DMS79 treated with DMSO at 0.1 percent for 48 hours (cell line): ENCODE results near the gene MAD2L2.
A peak's percentile ranks its signal among the peaks of the same experiment; 100 is the strongest.

Experiments
- DNase-seq: peaks from one replicate; lab custom pipeline; 2025; lab: John Stamatoyannopoulos, UW

The MAD2L2 gene

DNA sequence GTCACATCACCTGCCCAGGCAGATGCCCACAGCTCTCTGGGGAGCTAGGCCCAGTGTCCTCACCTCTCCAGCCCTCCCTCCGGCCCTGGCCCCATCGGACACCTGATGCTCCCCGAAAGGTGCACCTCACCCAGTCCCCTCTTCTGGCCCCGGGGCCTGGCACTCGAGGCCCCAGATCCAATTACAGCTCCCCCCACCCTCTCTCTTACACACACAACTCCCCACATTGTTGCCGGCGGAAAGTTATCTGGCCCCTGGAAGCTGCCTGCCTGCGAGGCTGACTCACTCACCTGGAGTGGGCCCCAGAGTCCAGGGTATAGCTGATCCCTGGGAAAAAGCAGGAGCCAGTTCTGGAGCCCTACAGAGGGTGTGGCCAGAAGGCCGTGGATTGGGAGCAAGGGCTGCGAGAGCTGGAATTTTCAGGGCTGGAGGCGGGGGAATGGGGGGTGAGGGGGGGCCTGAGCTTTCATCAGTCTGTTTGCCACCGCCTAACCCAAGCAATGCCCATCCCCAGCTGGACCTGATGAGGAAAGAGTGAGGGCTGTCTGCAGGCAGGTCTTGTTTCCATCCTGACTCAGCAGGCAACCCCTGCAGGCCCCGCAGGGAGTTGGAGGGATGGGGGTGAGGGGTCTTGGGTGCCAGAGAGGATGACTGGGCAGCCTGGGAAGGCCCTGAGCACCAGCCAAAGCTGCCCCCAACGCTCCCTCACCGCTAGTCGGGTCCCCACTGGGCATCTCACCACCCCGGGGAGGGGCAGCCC is 27.7 kb downstream of the MAD2L2 start:
- DNase-seq, result no peak

DNA sequence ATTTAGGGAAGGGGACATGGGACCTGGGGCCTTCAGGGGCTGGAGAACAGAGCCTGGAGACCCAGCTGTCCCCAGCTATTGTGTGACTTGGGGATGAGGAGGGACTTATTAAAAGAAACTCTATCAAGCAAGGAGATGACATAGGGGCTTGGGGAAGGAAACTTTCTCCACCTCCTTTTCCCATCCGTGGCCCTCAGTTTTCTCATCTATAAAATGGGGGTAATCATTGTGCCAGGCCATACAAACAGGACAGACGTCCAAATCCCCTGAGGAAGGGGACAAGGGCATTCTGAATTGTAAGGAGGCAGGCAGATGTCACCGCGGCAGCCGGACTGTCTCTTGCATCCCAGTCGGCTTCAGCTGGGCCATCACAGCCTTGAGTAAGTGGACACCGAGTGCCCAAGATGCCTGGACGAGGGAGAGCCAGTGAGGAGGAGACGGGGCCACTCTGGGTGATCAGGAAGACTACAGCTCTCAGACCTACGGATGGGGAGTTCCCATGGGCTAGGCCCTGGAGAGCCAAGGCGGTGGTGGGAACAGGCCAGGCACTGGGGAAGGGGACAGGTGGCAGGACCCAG is 28.7 kb downstream of the MAD2L2 start:
- no peak for DNase-seq

DNA sequence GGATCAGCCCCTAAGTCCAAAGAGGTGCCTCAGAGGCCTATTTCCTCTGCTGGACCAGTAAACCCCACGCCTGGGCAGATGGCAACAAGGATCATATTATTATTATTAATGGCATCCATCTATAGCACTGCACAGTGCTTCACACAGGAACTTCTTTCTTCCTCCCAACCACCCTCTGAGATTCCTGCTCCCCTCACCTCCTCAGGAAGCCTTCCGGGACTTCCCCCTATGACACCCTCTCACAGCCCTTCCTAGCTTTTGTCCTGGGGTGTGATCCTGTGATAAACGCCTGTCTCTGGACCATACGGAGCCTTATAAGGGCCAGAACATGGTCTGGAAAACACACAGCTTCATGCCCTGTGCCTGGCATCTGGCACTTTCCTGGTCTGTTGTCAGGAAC is 29.9 kb downstream of the MAD2L2 start:
- no peak for DNase-seq

DNA sequence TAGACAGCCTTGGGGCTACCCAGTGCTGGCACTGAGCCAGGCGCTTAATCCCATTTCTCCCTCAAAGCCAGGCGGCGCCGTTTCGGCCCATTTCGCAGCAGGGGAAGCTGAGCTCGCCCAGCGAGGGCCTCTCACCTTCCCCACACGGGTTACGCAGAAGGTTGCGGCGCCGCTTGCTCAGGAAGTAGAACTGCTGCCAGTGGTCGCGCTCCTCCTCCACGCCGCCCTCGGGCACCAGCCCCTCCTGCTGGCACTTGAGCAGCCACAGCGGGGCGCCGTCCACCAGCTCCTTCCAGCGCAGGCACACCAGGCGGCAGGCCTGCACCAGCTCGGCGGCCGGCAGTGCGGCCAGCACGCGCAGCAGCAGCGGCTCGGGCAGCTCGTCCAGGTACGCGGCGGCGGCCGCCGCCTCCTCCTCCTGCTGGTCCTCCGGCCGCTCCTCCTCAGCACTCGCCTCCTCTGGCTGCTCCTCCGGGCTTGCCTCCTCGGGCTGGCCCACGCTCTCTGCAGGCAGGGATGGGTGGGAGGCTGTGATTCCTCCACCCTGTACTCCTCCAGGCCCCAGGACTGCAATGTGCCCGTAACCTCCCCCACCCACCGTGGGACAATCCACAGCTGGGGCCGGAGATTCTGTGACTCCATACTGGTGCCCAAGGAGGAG is 30.5 kb downstream of the MAD2L2 start:
- no peak for DNase-seq

DNA sequence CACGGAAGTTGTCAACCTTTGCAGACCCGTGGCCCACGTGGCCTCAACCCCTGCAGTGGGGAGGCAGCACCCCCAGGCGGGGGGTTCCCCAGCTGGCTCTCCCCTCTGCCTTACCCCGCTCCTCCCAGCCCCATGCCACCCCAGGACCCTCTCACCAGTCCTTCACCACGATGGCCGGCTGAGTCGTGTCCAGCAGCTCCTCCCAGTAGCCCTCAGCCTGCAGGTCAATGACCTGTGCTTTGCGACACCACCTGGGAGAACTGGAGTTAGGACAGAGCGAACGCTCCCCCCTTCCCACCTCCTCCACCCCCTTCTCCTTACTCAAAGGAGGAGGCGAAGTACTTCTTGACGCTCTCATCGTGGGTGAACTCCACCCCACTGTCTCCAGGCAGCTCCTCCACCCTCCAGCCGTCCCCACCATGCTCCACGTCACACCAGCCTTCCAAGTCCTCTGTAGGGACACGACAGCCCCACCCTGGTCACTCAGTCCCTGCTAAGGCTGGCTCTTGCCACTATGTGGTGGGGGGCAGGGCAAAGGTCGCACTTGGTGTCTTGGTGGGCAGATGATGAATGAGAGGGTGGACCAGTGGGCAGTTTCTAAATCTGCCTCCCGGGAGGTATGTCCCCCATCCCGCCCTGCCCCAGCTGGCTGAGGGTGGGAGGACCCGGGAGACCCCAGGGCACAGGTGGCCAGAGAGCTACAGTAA is 31.2 kb downstream of the MAD2L2 start:
- no peak for DNase-seq

DNA sequence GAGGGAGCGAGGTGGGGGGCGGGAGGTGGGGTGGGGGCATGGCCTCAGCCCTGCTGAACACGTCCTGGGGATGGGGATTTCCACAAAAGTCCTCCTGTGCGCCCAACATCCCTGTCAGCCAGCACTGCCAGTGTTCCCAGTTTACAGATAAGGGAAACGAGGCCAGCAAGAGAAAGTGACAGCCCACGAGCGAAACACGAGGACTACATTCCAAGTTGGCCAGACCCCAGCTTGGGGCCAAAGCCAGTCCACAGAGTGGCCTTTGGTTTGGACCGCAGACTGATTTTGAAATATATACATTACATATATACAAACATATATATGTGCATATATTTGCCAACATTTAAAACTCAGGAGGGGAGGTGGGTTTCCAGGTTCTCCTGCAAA is 31.7 kb downstream of the MAD2L2 start:
- no peak for DNase-seq

DNA sequence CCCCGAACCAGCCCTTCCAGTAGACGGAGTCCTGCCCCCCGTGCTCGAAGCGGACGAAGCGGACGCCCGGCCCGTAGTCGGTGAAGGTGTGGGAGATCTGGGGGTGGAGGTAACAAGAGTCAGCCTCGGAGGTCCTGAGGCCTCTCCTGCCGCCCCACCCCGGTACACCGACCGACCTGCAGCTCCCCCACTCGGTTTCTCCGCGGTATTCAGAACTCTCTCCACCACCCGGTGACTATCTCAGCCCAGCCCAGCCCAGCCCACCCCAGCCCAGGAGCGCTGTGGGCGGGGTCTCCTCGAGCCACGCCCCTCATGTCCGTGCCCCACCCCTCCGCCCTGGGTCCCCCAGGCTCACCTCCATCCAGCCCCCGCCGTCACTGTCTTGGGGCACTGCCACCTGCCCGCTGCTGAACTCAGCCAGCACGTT is 32.2 kb downstream of the MAD2L2 start:
- DNase-seq, result no peak

DNA sequence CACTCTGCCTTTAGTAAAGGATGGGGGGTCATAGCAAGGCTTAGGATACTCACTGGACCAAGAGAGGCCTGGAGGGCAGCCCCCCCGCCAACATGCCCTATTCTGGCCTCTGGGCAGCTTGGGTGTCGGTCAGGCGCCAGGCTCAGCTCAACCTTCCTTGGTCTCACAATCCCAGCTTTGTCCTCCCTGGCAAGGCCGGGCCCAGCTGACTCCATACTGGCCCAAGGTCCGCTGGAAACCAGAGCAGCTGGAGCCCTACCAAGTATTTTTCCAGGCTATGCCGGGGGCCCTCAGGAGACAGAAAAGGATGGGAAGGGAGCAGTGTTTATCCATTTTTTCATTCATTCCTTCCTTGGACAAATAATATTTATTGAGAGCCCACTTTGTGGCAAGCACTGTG is 32.9 kb downstream of the MAD2L2 start:
- DNase-seq, result no peak

DNA sequence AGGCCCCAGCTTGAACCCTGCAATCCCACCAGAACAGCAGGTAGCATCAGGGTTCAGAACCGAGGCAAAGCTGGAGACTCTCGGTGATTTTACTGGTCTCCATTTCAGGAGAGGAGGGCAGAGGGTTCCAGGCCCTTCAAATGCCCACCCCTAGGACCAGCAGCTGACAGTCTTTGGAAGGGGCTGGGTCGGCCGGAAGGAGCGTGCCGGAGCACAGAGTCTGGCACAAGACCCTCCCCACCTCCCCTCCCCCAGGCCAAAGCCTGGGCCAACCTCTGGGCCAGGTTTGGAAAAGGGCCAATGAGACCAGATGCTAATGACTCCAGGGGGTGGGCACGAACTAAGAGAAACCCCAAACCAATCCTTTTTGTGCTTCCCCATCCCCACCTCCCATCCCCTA is 33.6 kb downstream of the MAD2L2 start:
- DNase-seq, result no peak

DNA sequence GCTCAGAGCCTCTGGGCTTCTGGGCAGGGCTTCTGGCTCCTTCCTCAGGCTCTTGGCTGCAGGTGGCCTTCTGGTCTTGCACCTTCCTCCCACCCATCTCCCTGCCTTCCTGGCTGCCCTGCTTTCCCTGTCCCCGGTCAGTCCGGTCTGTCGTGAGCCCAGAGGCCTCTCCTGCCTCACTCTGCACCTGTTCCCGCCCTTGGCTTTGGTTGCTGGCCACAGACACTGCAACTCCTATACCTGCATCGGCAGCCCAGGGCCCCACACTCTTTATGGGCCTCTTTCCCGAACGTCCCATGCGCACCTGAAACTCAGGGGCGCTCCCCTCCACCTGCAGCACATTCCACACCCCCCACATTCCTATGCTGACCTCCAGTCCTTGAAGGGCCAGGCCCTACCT is 34.6 kb downstream of the MAD2L2 start:
- DNase-seq, result no peak

DNA sequence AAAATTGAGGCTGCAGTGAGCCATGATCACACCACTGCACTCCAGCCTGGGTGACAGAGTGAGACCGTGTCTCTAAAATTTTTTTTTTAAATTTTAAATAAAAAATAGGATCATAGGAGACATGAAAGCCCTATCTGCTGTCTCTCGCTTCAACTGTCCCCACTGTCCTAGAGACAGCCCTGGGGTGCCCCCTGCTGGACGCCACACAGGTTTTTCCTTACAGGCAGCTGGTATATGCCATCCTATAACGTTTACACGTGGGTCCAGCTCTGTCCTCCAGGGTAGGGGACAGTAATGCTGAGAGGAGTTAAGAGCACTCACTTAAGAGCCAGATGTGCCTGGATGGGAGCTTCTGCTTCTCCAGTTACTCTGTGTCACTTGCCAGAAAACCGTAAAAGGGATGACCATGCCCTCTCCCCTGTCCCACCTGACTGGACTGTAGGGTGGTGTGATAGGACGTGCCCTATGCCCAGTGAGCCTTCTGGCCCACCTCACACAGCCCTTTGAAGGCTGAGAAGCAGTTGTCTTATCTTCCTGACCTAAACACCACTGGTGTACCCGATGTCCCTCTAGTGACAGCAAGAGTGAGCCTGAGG is 35.2 kb downstream of the MAD2L2 start:
- DNase-seq, result peak; percentile 74

DNA sequence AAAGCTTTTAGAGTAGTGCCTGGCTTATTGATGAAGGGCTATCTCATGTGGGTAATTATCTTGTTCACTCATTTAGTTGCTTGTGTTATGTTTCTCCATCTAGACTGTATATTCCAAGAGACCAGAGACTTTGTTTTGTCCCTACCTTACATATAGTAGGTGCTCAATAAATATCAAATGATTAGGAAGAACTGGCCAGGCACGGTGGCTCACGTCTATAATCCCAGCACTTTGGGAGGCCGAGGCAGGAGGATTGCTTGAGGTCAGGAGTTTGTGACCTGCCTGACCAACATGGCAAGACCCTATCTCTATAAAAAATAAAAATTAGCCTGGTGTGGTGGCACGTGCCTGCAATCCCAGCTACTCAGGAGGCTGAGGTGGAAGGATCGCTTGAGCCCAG is 35.7 kb downstream of the MAD2L2 start:
- DNase-seq, result no peak

DNA sequence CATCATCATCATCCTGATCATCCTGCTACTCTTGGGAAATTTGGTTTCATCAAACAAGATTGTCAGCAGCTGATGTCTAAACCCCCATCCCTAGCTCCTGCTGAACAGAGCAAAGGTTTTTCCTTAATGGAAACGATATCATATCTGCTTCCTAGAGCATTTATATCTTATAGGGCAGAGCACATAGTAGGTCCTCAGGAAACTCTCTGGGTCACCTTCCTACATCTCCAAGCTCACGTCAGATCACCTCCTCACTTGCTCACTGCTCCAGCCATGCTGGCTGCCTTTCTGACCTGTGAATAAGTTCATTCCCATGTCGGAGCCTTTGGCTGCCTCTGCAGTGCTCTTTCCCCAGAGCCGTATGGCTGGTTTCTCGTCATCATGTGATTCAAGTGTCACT is 37.2 kb downstream of the MAD2L2 start:
- DNase-seq, result no peak

DNA sequence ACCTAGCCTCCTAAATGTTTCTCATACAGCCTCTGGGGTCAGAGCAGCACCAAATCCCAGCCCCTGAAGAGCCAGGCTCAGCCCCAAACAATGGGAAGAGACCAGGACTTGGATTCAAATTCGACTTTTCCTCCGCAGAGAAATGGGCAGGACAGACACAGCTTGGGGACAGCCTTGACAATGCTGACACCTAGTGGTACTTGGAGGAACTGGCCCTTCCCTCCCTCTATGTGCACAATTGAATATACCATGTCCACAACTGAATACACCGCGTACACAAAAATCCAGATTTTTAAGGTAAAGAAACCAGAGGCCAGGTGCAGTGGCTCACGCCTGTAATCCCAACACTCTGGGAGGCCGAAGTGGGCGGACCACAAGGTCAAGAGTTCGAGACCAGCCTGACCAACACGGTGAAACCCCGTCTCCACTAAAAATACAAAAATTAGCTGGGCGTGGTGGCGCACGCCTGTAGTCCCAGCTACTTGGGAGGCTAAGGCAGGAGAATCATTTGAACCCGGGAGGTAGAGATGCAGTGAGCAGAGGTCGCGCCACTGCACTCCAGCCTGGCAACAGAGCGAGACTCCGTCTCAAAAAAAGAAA is 38.4 kb downstream of the MAD2L2 start:
- DNase-seq, result peak; percentile 68

DNA sequence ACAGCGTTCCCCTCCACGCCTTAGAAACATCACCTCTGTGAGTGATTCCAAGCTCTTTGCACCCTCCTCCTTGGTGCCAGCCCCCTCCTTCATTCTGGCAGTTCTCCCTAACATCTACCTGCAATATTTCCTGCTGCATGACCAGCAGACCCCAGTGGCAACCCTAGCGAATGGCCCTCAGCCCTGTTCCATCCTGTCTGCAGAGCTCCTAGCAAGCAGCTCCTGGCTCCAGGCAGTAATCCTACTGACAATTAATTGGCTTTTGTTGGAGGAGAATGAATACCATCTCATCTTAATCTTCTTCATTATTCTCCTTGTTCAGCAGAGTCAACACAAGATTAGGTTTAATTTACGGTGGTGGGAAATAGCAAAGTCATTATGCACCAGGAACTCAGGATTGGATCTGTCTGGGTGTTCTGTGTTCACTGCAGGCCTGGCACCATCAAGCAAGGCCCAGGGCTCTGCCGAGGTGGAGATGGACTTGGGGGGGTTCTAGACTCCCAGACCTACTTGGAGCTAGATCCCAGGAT is 39.1 kb downstream of the MAD2L2 start:
- no peak for DNase-seq

DNA sequence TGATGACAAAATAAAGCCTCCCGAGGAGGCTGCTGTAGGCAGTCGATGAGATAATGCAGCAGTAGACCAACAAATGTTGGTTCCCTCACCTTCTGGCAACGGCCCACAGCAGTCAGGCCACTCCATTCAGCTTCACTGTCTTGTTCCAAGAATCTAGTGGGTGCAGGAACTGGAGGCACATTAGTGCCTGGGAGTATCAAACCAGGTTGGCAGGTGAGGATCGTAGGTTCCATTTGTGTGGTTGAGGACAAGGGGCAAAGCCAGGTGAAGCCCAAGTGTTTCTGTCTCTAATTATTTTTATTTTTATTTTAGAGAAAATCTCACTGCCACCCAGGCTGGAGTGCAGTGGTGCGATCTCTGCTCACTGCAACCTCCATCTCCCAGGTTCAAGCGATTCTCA is 40.0 kb downstream of the MAD2L2 start:
- no peak for DNase-seq

DNA sequence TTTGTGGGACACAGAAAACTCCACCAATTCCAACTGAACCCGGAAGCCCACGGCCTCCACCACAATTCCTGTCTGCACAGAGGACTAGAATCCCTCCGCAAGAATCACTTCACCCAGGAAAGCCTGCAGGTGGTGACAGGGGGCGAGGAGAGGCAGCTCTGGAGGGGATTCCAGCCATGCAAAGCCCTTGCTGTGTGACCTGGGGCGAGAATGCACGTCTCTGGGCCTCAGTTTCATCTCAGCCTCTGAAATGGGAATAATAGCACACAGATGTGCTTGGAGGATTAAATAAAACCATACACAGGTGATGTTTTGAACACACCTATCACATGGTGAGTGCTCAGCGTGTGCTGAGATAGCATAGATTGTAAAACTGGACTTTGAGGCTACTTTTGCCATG is 40.8 kb downstream of the MAD2L2 start:
- DNase-seq, result no peak

DNA sequence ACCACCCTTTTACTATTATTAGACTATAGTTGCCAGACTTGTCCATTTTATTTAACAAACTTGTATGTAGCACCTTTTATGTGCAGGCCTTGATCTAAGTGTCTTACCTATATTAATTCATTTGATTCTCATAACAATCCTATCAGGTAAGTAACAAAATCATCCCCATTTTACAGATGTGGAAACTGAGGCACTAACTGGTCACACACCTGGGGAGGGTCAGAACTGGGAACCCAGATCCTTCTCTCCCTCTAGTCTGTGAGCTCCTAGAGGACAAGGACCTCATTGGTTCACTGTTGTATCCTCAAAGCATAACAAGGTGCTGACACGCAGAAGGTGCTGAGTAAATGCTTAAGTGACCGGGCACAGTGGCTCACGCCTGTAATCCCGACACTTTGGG is 41.6 kb downstream of the MAD2L2 start:
- DNase-seq, result no peak

DNA sequence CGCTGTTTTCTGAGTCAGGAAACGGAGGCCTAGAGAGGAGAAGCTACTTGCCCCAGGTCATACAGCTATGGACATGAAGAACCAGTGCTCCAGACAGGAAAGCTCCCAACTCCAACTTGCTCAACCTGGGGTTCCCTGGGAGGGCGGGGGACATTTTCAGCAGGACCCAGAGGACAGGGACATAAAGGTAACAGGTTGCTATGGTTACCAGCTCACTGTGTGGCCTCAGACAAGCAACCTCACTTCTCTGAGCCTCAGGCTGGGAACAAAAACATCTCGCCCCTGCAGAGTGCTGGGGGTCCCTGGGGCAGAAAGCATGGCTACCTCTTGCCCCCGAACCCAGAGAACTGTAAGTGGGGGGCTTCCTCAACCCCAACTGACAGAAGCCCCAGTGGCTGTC is 42.8 kb downstream of the MAD2L2 start:
- no peak for DNase-seq

DNA sequence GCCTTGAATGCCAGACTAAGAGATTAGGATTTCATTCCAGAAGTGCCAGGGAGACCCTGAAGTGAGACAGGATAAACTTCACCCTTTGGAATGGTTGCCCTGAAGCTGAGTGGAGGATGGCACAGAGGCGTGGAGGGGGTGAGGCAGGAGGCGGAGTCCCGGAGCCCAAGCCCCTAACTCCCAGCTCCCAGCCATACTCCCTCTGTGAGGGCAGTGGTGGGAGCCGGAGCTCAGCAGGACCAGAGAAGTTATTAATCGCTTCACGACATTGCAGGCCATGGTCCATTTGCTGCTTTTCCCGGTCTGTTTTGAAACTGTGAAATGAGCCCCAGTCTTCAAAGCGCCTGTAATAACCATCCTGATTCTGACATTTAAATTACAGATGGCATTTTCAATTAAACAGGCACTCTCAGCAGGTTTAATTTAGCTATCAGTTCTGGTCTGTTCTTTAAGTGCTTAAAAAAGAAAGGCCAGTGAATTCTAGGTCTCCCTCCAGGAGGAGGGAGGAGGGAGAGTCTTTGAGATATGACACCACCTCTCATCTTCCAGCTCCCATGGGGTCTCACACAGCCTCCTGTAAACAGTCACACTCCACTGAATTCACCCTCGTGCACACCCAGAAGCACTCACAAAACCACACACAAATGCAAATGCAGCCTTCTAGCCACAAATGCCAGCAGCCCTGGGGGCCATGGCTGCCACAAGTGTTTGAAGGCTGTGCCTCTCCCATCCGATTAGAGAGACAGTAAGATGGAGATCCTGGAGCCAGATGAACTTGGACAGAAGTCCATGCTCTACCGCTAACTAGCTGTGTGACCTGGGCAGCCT is 46.4 kb downstream of the MAD2L2 start:
- DNase-seq, result peak; percentile 91
